HG03064 (cell line): Measurements from ENCODE around the gene RFPL3.

Experiments
- ATAC-seq: cut with Tn5 transposase; IDR thresholded peaks from one replicate; pipeline ENCODE4 v1.9.1; 2021; ENCODE audit warnings: low read depth; ENCODE audit not compliant: unreplicated experiment

Gene RFPL3

GRCh38 chr22:32409977-32410376, 52.3 kb downstream of the RFPL3 start:
- ATAC-seq = no peak

GRCh38 chr22:32410459-32410858, 52.8 kb downstream of the RFPL3 start:
- ATAC-seq = no peak
